ENCODE data around the gene YES1.
"Not testable (repeated sequence)": the region's sequence is repeated elsewhere in the genome, so short reads cannot be mapped to it uniquely, and the experiment has no call there.

The YES1 gene

GRCh38 chr18:767084-767882 lies 44.8 kb downstream of the YES1 start:
- H3K27me3 ChIP-seq, result no peaks in the 10 kb centered on the region
- H3K36me3 ChIP-seq, result no peaks in the 10 kb centered on the region
- H3K9me3 ChIP-seq, result no peaks in the 10 kb centered on the region
- TF ChIP-seq CTCF (IDR thresholded peaks at IDR 0.05), result no peak
- DNase-seq, result no peak
- H3K27ac ChIP-seq, result no peak overlapping the region
- intact Hi-C loops (cut with DNase I; ENCODE audit: low total_unique reads), result no loop called here
- H3K4me1 ChIP-seq, result peaks cover 0 to 4% (median 0%) of the 10 kb centered on the region in 4 donors
- H3K4me3 ChIP-seq, result no peak overlapping the region

- Histone ChIP-seq H3K4me3 (no peak overlapping the region), H3K36me3 (no peaks in the 10 kb centered on the region), H3K9me3 (no peaks in the 10 kb centered on the region), H3K4me1 (peaks cover 0 to 4% (median 0%) of the 10 kb centered on the region in 4 donors), H3K27me3 (no peaks in the 10 kb centered on the region), H3K27ac (no peak overlapping the region)
- intact Hi-C loops (cut with DNase I; ENCODE audit: low total_unique reads), result no loop called here
- TF ChIP-seq CTCF (IDR thresholded peaks at IDR 0.05), result no peak
- no peak for DNase-seq
Observed at GRCh38 chr18:766550-766860, 45.5 kb downstream of the YES1 start.

GRCh38 chr18:765764-766549 lies 46.1 kb downstream of the YES1 start:
- intact Hi-C loops (cut with DNase I; ENCODE audit: low total_unique reads), result no loop called here
- Histone ChIP-seq H3K27ac (no peak overlapping the region), H3K27me3 (no peaks in the 10 kb centered on the region), H3K4me1 (peaks cover 0 to 4% (median 0%) of the 10 kb centered on the region in 4 donors), H3K36me3 (no peaks in the 10 kb centered on the region), H3K4me3 (no peak overlapping the region), H3K9me3 (no peaks in the 10 kb centered on the region)
- no peak for TF ChIP-seq CTCF (IDR thresholded peaks at IDR 0.05)
- DNase-seq, result no peak

DNA sequence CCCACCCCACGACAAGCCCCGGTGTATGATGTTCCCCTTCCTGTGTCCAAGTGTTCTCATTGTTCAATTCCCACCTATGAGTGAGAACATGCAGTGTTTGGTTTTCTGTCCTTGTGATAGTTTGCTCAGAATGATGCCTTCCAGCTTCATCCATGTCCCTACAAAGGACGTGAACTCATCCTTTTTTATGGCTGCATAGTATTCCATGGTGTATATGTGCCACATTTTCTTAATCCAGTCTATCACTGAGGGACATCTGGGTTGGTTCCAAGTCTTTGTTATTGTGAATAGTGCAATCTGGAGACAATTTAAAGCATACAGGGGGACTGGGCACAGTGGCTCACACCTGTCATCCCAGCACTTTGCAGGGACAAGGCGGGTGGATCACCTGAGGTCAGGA lies 52.2 kb downstream of the YES1 start:
- H3K9me3 ChIP-seq; H3K4me1 ChIP-seq; DNase-seq; H3K27me3 ChIP-seq; intact Hi-C loops (cut with DNase I; ENCODE audit: low total_unique reads); H3K4me3 ChIP-seq; H3K27ac ChIP-seq; H3K36me3 ChIP-seq: not testable (repeated sequence)

- no peaks in the 10 kb centered on the region for H3K9me3 ChIP-seq
- peaks cover 0 to 12% (median 3%) of the 10 kb centered on the region in 4 donors for H3K4me1 ChIP-seq
- H3K36me3 ChIP-seq, result peaks cover 0 to 27% (median 10%) of the 10 kb centered on the region in 3 donors
- intact Hi-C loops (cut with DNase I; ENCODE audit: low total_unique reads), result no loop called here
- no peaks in the 10 kb centered on the region for H3K27me3 ChIP-seq
- no peak for DNase-seq
- no peak overlapping the region for H3K27ac ChIP-seq
- H3K4me3 ChIP-seq, result no peak overlapping the region
- TF ChIP-seq CTCF (IDR thresholded peaks at IDR 0.05), result no peak
Observed at GRCh38 chr18:755506-755905, 56.5 kb downstream of the YES1 start.

DNA sequence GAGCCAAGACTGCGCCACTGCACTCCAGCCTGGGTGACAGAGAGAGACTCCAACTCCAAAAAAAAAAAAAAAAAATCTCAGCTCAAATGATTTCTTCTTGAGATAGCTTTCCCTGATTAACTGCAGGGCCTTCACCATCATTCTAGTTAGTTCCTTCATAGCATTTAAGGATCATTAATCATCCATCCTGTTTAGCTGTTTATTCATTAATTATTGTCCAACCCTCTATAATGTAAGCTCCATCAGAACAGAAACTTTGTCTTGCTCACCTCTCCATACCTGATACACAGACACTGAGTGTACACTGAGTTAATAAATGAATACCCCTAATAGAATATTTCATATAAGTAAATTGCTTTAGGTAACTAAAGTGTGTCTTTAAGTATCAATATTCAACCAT lies 57.4 kb downstream of the YES1 start:
- peaks cover 0 to 12% (median 3%) of the 10 kb centered on the region in 4 donors for H3K4me1 ChIP-seq
- no peak overlapping the region for H3K4me3 ChIP-seq
- no peaks in the 10 kb centered on the region for H3K27me3 ChIP-seq
- DNase-seq, result no peak
- no peak for TF ChIP-seq CTCF (IDR thresholded peaks at IDR 0.05)
- H3K9me3 ChIP-seq, result no peaks in the 10 kb centered on the region
- intact Hi-C loops (cut with DNase I; ENCODE audit: low total_unique reads), result no loop called here
- no peak overlapping the region for H3K27ac ChIP-seq
- H3K36me3 ChIP-seq, result peaks cover 0 to 29% (median 16%) of the 10 kb centered on the region in 3 donors

Measured in tibial artery (tissue), 4 donors.